Vagina (tissue), 2 donors: ENCODE measurements around the gene NME3.

Experiments
- POLR2A ChIP-seq, 2 donors: fragments of 450-650 bp; IDR thresholded peaks; one replicate each; pipeline ENCODE4 v1.6.1; 2017; ENCODE audit warnings: antibody characterized with exemption in 2 of 2, mild to moderate bottlenecking in 2 of 2, moderate library complexity in 2 of 2
- POLR2AphosphoS5 ChIP-seq, 2 donors: sonication (generic); formaldehyde crosslinking; IDR thresholded peaks; one replicate each; pipeline ENCODE4 v1.9.0; 2017; ENCODE audit warnings: antibody characterized with exemption in 2 of 2, mild to moderate bottlenecking in 2 of 2, low read depth in 1 of 2; ENCODE audit not compliant: insufficient read depth in 1 of 2
- TF ChIP-seq, protein P1 (sequence below), 3 experiments: fragments of 450-650 bp in 2 of 3; fragments of 200-600 bp in 1 of 3; sonication (generic) in 1 of 3; IDR thresholded peaks; one replicate each; pipeline ENCODE4 v1.5.1; 2017 to 2019; ENCODE audit warnings: antibody characterized with exemption in 3 of 3, mild to moderate bottlenecking in 2 of 3, moderate library complexity in 2 of 3

GRCh38 chr16:1772908-1773702, 1.8 kb upstream of the NME3 start, which contains the start of gene MRPS34:
- TF ChIP-seq, protein P1, sequence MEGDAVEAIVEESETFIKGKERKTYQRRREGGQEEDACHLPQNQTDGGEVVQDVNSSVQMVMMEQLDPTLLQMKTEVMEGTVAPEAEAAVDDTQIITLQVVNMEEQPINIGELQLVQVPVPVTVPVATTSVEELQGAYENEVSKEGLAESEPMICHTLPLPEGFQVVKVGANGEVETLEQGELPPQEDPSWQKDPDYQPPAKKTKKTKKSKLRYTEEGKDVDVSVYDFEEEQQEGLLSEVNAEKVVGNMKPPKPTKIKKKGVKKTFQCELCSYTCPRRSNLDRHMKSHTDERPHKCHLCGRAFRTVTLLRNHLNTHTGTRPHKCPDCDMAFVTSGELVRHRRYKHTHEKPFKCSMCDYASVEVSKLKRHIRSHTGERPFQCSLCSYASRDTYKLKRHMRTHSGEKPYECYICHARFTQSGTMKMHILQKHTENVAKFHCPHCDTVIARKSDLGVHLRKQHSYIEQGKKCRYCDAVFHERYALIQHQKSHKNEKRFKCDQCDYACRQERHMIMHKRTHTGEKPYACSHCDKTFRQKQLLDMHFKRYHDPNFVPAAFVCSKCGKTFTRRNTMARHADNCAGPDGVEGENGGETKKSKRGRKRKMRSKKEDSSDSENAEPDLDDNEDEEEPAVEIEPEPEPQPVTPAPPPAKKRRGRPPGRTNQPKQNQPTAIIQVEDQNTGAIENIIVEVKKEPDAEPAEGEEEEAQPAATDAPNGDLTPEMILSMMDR (IDR thresholded peaks at IDR 0.05) = peak; percentile 36 to 81 (median 51)
- TF ChIP-seq POLR2AphosphoS5 (IDR thresholded peaks at IDR 0.05; ENCODE audit: insufficient read depth in 1 of 2, low read depth in 1 of 2) (peak; percentile 52 to 73), POLR2A (IDR thresholded peaks at IDR 0.05) (peak in 1 of 2 donors; percentile 45)
